Measurements from ENCODE around the gene CHEK1. TPM values are rescaled to one million over a fixed set of nuclear protein-coding genes. Genes with fewer than 3 reads are reported as not detected.
"Not testable (repeated sequence)": the region's sequence is repeated elsewhere in the genome, so short reads cannot be mapped to it uniquely, and the experiment has no call there.

The CHEK1 gene
- total RNA-seq = 100 to 1,000 TPM; 112 to 137 TPM

DNA sequence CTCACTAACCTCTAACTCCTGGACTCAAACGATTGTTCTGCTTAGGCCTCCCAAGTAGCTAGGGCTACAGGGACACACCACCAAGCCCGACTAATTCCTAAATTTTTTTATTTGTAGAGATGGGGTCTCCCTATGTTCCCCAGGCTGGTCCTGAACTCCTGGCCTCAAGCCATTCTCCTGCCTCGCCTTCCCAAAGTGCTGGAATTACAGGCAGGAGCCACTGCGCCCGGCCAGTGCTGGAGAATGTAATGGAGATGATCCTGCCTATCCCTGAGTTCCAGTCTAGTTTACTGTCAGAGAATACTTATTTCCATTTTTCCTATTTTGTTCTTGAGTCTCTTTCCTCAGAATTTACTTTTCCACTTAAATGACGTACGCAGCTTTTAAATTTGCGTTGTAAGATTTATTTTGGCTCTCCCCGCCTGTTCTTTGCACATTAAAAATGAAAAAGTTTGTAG is at the start of gene CHEK1:
Gene CHEK1 (plus strand): TSS at position 408 of the 458 bp plus-strand sequence. CDS start 1,606 bp downstream, outside the sequence.
- Mint-ChIP-seq H3K9me3 (no peaks in the 10 kb centered on the region), H3K27ac (peak within 1 kb of the TSS; percentile 93 to 100), H3K36me3 (peaks cover 29 to 31% of the 10 kb centered on the region in 2 donors)
- DNase-seq (ENCODE audit: low spot score in 2 of 2) = no peak
- no peak for ATAC-seq

GRCh38 chr11:125577181-125577580 is 47.8 kb upstream of the CHEK1 start:
- peaks cover 0 to 29% of the 10 kb centered on the region in 2 donors for H3K36me3 Mint-ChIP-seq
- not testable (repeated sequence) for ATAC-seq

GRCh38 chr11:125578783-125579182 is 46.2 kb upstream of the CHEK1 start:
- H3K9me3 Mint-ChIP-seq = no peaks in the 10 kb centered on the region
- ATAC-seq = no peak

More at GRCh38 chr11:125577181-125577580, 47.8 kb upstream of the CHEK1 start:
- not testable (repeated sequence) for H3K9me3 Mint-ChIP-seq; DNase-seq (ENCODE audit: low spot score in 2 of 2)
- peak overlapping the region in 1 of 2 donors; percentile 90 for H3K27ac Mint-ChIP-seq

DNA sequence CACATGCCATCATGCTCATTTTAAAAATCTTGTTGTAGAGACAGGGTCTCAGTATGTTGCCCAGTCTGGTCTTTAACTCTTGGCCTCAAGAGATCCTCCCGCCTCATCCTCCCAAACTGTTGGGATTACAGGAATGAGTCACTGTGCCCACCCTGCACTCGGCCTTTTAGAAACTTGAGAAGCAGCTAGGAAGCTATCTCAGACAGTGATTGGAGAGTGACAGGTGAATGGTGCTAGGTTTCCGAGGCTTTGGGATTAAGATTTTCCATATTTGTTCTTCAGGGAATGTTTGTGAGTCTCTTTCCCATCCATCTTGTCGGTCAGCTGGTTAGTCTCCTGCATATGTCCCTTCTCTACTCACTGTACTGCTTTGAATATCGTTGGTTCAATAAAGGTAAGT is 45.2 kb upstream of the CHEK1 start:
- no peak overlapping the region for H3K27ac Mint-ChIP-seq
- no peaks in the 10 kb centered on the region for H3K9me3 Mint-ChIP-seq
- peaks cover 12 to 28% of the 10 kb centered on the region in 2 donors for H3K36me3 Mint-ChIP-seq
- no peak for DNase-seq (ENCODE audit: low spot score in 2 of 2)
- ATAC-seq = no peak

More at GRCh38 chr11:125578783-125579182, 46.2 kb upstream of the CHEK1 start:
- Mint-ChIP-seq H3K27ac (no peak overlapping the region), H3K36me3 (peaks cover 6 to 27% of the 10 kb centered on the region in 2 donors)
- DNase-seq (ENCODE audit: low spot score in 2 of 2) = no peak

- peaks cover 12 to 21% of the 10 kb centered on the region in 2 donors for H3K36me3 Mint-ChIP-seq
- no peak for DNase-seq (ENCODE audit: low spot score in 2 of 2)
- H3K9me3 Mint-ChIP-seq = no peaks in the 10 kb centered on the region
- no peak overlapping the region for H3K27ac Mint-ChIP-seq
- ATAC-seq = no peak
These were observed 41.5 kb upstream of the CHEK1 start for GRCh38 chr11:125583496-125583895.

DNA sequence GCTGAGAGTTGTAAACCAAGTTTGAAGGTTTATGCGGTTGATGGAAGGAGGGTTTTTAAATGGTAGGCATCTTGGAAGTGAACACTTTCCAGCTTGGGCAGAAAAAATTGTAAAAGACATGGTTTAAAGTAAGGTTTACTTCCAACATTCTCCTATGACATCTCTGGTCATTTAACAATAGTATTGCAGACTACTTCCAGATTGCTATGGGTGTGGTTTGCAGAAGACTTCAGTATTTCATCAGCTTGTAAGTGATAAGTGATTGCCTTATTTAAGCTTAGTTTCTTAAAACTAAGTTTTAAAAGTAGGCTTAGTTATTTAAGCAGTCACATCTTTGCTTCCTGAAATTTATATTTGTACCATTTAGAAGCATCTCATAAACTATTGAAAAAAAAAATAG is 39.5 kb upstream of the CHEK1 start:
- H3K27ac Mint-ChIP-seq = peak overlapping the region; percentile 22 to 36
- ATAC-seq (no peak), DNase-seq (ENCODE audit: low spot score in 2 of 2) (no peak)
- H3K36me3 Mint-ChIP-seq = peaks cover 12 to 16% of the 10 kb centered on the region in 2 donors
- no peaks in the 10 kb centered on the region for H3K9me3 Mint-ChIP-seq

GRCh38 chr11:125586623-125587022 is 38.3 kb upstream of the CHEK1 start:
- H3K27ac Mint-ChIP-seq = peak overlapping the region in 1 of 2 donors; percentile 22
- ATAC-seq = peak in 1 of 2 donors; percentile 92
- peaks cover 18 to 23% of the 10 kb centered on the region in 2 donors for H3K36me3 Mint-ChIP-seq
- H3K9me3 Mint-ChIP-seq = no peaks in the 10 kb centered on the region
- no peak for DNase-seq (ENCODE audit: low spot score in 2 of 2)

GRCh38 chr11:125587480-125587879 is 37.5 kb upstream of the CHEK1 start:
- no peak for ATAC-seq
- peaks cover 26 to 31% of the 10 kb centered on the region in 2 donors for H3K36me3 Mint-ChIP-seq
- H3K27ac Mint-ChIP-seq = no peak overlapping the region
- no peaks in the 10 kb centered on the region for H3K9me3 Mint-ChIP-seq
- DNase-seq (ENCODE audit: low spot score in 2 of 2) = no peak

- H3K27ac Mint-ChIP-seq = peak overlapping the region; percentile 62 to 78
These were observed 36.5 kb upstream of the CHEK1 start for GRCh38 chr11:125588505-125588904.

GRCh38 chr11:125591649-125592304 is 33.2 kb upstream of the CHEK1 start:
- ATAC-seq = peak; percentile 17 to 30
- Mint-ChIP-seq H3K36me3 (peaks cover 35 to 37% of the 10 kb centered on the region in 2 donors), H3K9me3 (no peaks in the 10 kb centered on the region), H3K27ac (peak overlapping the region; percentile 98 to 99)
- DNase-seq (ENCODE audit: low spot score in 2 of 2) = peak; percentile 38 to 61

More at GRCh38 chr11:125588505-125588904, 36.5 kb upstream of the CHEK1 start:
- no peaks in the 10 kb centered on the region for H3K9me3 Mint-ChIP-seq
- peaks cover 34 to 38% of the 10 kb centered on the region in 2 donors for H3K36me3 Mint-ChIP-seq
- ATAC-seq = no peak
- DNase-seq (ENCODE audit: low spot score in 2 of 2) = no peak

- peaks cover 35 to 37% of the 10 kb centered on the region in 2 donors for H3K36me3 Mint-ChIP-seq
These were observed 32.5 kb upstream of the CHEK1 start, which contains the start of gene STT3A for GRCh38 chr11:125592305-125593113. TSS of gene STT3A (plus strand) at chr11:125592852. CDS start at chr11:125595916, 3,064 bp downstream.

GRCh38 chr11:125593114-125593820 is 31.7 kb upstream of the CHEK1 start:
- ATAC-seq = peak in 1 of 2 donors; percentile 6
- DNase-seq (ENCODE audit: low spot score in 2 of 2) = peak in 1 of 2 donors; percentile 3
- Mint-ChIP-seq H3K9me3 (no peaks in the 10 kb centered on the region), H3K36me3 (peaks cover 35 to 37% of the 10 kb centered on the region in 2 donors), H3K27ac (peak overlapping the region; percentile 98 to 99)

More at GRCh38 chr11:125592305-125593113, 32.5 kb upstream of the CHEK1 start, which contains the start of gene STT3A:
- DNase-seq (ENCODE audit: low spot score in 2 of 2) (peak; percentile 98 to 99), ATAC-seq (peak; percentile 95 to 96)
- Mint-ChIP-seq H3K27ac (peak within 1 kb of the TSS; percentile 98 to 99), H3K9me3 (no peaks in the 10 kb centered on the region)

DNA sequence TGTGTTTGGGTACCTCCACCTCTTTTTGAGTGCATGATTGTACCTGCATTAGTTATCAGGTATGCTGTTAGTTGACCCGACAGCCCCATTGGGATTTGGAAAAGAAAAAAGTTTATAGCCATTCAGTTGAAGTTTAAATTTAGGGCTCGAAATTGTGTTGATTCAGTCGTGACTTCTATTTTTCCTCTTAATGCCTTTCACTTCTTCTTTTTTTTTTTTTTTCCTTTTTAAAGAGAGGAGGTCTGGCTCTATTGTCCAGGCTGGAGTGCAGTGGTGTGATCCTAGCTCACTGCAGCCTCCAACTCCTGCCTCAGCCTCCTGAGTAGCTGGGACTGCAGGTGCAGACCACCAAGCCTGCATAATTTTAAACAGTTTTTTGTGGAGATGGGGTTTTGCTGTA is 30.0 kb upstream of the CHEK1 start:
- Mint-ChIP-seq H3K36me3 (peaks cover 35 to 37% of the 10 kb centered on the region in 2 donors), H3K27ac (no peak overlapping the region), H3K9me3 (no peaks in the 10 kb centered on the region)
- no peak for ATAC-seq
- DNase-seq (ENCODE audit: low spot score in 2 of 2) = no peak

- DNase-seq (ENCODE audit: low spot score in 2 of 2) (no peak), ATAC-seq (no peak)
- Mint-ChIP-seq H3K9me3 (no peaks in the 10 kb centered on the region), H3K36me3 (peaks cover 8 to 12% of the 10 kb centered on the region in 2 donors), H3K27ac (no peak overlapping the region)
These were observed 24.3 kb upstream of the CHEK1 start for GRCh38 chr11:125600663-125601062.

DNA sequence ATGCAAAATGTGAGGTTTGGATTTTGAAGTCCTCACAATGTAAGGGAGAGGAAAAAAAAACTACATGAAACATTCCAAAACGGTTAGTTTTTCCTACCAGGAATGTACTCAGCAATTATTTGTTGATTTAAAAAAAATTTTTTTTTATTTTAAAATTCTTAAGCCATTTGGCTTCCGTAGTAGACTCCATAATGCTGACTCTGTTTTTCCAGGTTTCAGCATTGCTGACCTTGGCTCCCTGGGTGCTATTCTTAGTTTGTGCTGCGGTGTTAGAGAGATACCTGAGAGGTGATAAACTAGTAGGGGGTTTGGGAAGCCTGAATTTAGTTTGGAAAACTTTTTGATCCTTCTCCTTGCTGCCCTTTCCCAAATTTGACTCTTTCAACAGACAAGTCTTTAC is 21.8 kb upstream of the CHEK1 start:
- Mint-ChIP-seq H3K36me3 (peaks cover 6 to 15% of the 10 kb centered on the region in 2 donors), H3K27ac (no peak overlapping the region), H3K9me3 (no peaks in the 10 kb centered on the region)
- DNase-seq (ENCODE audit: low spot score in 2 of 2) = no peak
- no peak for ATAC-seq

DNA sequence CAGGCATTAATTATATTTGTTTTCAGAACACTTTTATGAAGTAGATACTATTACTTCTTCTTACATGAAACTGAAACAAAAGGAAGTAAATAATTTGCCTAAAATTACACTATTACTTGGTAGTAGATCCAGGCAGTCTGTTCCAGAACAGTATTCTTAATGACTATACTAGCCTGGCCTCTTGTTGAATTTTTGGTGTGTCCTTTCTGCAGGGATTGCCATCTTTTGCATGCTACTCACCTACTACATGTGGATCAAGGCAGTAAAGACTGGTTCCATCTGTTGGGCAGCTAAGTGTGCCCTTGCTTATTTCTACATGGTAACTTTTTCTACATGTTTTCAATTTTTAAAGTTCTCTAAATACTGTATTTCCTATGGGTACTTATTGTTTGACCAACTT is 19.5 kb upstream of the CHEK1 start:
- DNase-seq (ENCODE audit: low spot score in 2 of 2) (no peak), ATAC-seq (no peak)
- no peaks in the 10 kb centered on the region for H3K9me3 Mint-ChIP-seq
- H3K27ac Mint-ChIP-seq = no peak overlapping the region
- peaks cover 15 to 18% of the 10 kb centered on the region in 2 donors for H3K36me3 Mint-ChIP-seq

Measured in activated naive CD4-positive, alpha-beta T cell treated with anti-CD3 and anti-CD28 coated beads, Interleukin-2, amount 50 U/mL, for 72 hours (primary cell).